ENCODE data around the gene TARS1.

DNA sequence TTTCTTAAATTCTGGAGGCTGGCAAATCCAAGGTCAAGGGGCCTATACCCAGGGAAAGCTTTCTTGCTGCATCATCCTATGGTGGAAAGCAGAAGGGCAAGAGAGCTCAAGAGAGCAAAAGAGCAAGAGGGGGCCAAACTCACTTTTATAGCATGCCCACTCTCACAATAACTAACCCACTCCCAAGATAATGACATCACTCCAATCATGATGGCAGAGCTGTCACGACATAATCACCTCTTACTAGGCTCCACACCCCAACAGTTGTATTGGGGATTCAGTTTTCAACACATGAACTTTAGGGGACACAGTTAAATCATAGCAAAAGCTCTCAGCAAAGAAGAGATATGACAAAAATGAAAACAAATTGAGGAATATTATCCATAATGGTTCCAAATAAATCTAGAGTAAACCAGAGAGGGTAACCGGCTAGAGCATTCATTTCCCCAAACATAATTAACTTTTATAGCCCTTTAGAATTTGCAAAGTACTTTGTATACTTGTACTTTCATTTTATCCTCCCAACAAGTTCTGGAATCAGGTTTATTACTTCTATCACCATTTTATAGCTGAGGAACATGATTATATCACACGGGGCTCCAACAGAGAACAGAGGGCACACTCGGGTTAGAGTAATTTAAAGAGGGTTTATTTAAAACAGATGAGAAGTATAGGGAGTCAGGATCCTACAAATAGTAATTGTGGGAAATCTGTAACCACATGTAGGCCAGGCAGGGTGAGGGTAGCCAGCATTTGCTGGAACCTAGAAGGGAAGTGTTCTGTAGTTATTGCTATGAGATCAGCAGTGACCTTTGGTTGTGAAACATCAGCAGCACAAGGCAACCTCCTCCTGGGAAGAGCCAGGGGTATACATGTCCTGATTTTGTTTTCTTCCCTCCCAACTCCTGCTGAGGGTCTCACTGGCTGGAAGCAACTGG is 7.2 kb upstream of the TARS1 start:
- TF ChIP-seq, protein P1, sequence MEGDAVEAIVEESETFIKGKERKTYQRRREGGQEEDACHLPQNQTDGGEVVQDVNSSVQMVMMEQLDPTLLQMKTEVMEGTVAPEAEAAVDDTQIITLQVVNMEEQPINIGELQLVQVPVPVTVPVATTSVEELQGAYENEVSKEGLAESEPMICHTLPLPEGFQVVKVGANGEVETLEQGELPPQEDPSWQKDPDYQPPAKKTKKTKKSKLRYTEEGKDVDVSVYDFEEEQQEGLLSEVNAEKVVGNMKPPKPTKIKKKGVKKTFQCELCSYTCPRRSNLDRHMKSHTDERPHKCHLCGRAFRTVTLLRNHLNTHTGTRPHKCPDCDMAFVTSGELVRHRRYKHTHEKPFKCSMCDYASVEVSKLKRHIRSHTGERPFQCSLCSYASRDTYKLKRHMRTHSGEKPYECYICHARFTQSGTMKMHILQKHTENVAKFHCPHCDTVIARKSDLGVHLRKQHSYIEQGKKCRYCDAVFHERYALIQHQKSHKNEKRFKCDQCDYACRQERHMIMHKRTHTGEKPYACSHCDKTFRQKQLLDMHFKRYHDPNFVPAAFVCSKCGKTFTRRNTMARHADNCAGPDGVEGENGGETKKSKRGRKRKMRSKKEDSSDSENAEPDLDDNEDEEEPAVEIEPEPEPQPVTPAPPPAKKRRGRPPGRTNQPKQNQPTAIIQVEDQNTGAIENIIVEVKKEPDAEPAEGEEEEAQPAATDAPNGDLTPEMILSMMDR (conservative IDR thresholded peaks at IDR 0.05) = no peak
- no peak for TF ChIP-seq ZFX (IDR thresholded peaks at IDR 0.05)

All from C4-2B (cell line).